Measurements from ENCODE around the gene ZNF490.
A peak's percentile ranks its signal among the peaks of the same experiment; 100 is the strongest.
"Not testable (repeated sequence)": the region's sequence is repeated elsewhere in the genome, so short reads cannot be mapped to it uniquely, and the experiment has no call there.

ZNF490 gene

GRCh38 chr19:12621253-12622024 is 10.8 kb upstream of the ZNF490 start:
- DNase-seq, result not testable (repeated sequence)

GRCh38 chr19:12617646-12618045 is 7.0 kb upstream of the ZNF490 start:
- DNase-seq, result no peak

GRCh38 chr19:12611361-12611699 is 717 bp upstream of the ZNF490 start:
- DNase-seq, result peak; percentile 51 to 57

- no peak for DNase-seq
Observed at GRCh38 chr19:12607631-12608030, 3.0 kb downstream of the ZNF490 start.

GRCh38 chr19:12606796-12607195 is 3.8 kb downstream of the ZNF490 start:
- DNase-seq, result no peak

- DNase-seq, result no peak
Observed at GRCh38 chr19:12603714-12604113, 6.9 kb downstream of the ZNF490 start.

GRCh38 chr19:12597594-12597993 is 13.0 kb downstream of the ZNF490 start:
- no peak for DNase-seq

GRCh38 chr19:12596927-12597548 is 13.6 kb downstream of the ZNF490 start:
- no peak for DNase-seq

- DNase-seq, result no peak
Observed at GRCh38 chr19:12596485-12596884, 14.1 kb downstream of the ZNF490 start.

GRCh38 chr19:12581100-12581499 is 29.5 kb downstream of the ZNF490 start:
- DNase-seq, result no peak

GRCh38 chr19:12580180-12580694 is 30.4 kb downstream of the ZNF490 start:
- no peak for DNase-seq

GRCh38 chr19:12578641-12579040 is 32.0 kb downstream of the ZNF490 start:
- no peak for DNase-seq

- no peak for DNase-seq
Observed at GRCh38 chr19:12574036-12574435, 36.6 kb downstream of the ZNF490 start.

- no peak for DNase-seq
Observed at GRCh38 chr19:12567951-12568350, 42.7 kb downstream of the ZNF490 start.

GRCh38 chr19:12566380-12566779 is 44.2 kb downstream of the ZNF490 start:
- not testable (repeated sequence) for DNase-seq

- peak; percentile 54 to 74 for DNase-seq
Observed at GRCh38 chr19:12564016-12564664, 46.5 kb downstream of the ZNF490 start.

GRCh38 chr19:12555456-12555930 is 55.1 kb downstream of the ZNF490 start:
- DNase-seq, result no peak

GRCh38 chr19:12551060-12551832 is 59.4 kb downstream of the ZNF490 start, which contains the start of gene ZNF564:
ZNF564 (minus strand) TSS chr19:12551482; CDS start chr19:12551332, 150 bp downstream.
- DNase-seq, result peak; percentile 99

- no peak for DNase-seq
Observed at GRCh38 chr19:12546903-12547302, 63.7 kb downstream of the ZNF490 start.

- no peak for DNase-seq
Observed at GRCh38 chr19:12546068-12546467, 64.5 kb downstream of the ZNF490 start.

- DNase-seq, result no peak
Observed at GRCh38 chr19:12545267-12545666, 65.3 kb downstream of the ZNF490 start.

- no peak for DNase-seq
Observed at GRCh38 chr19:12544401-12544876, 66.2 kb downstream of the ZNF490 start.

- no peak for DNase-seq
Observed at GRCh38 chr19:12543855-12544254, 66.8 kb downstream of the ZNF490 start.
